Left hindlimb (tissue), 1 donor: ENCODE results near the gene C17orf75.

ENCODE experiments used
- DNase-seq: peaks from one replicate; pipeline ENCODE4 v3.0.0-alpha.2; 2018

C17orf75 gene

DNA sequence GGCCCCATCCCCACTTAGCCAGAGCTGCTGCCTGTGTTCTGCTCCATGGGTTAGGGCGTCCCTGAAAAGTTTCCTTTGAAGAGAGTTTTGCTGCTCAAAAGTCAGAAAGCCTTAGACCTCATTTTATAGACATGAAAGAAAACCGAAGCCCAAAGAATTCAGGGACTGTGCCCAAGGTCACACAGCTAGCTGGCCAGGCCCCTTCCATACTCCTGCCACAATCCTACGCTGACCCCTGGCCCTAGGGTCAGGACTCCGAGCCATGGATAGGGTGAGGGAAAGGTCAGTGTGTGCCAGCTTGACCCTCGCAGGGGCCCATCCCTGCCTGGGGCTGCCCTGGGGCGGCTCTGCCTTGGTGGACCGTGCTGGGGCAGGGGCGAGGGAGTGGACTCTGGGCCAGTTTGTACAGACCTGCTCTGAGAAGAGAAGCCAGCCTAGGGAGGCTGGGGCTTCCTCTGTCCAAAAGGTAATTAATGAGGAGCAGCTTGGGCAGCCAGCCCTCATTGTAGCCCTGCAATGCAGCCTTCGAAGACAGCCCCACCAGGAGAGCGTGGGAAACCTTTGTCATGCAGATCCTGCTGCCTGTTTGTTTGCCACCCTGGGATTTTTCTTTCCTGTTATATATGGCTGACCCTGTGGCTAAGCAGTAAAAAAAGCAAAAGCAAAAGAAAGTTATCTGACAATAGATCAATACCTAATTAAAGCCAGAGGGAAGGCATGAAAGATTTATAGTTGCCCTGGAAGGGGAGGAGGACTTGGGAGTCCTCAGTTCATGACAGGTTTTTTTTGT, 38.9 kb downstream of the C17orf75 start:
- DNase-seq: no peak

DNA sequence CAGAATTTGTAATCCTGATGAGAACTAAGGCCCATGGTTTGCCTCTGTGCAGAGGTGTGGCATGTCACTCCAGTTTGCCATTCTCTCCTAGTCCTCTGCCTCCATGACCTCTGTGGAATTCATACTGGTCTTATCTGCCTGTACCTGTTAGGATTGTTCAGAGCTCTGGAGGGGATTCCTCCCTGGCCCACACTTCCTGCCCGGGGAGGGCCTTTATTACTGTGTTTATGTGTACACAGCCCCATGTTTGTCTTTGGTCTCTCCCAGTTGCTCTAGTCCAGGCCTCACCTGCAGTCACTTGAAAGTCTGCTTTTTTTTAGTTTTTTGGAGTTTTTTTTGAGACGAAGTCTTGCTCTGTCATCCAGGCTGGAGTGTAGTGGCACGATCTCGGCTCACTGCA, 39.9 kb downstream of the C17orf75 start:
- DNase-seq: no peak

DNA sequence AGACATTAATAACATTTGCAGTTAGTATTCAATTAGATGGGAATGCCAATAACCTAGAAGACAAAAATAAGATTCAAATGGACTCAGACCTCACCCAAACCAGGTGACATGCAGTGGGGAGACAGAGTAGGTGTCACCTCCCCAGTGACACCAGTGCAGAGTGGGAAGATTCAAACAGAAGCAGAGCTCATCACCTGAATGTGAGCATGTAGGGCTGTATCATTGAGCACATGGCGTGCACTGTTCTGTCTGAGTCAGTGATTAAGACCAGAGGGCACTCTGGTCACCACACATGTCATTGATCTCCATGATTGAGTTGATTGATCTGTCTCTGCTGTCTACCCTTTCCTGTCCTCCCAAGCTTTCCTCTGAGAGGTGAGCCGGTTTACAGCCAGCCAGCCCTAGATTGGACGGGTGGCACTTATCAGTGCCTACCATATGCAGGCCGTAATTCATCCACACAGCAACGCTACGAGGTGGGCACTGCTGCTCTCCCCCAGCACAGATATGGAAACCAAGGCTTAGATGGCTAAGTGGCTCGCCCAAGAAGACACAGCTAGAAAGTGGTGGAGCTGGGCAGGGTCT, 42.3 kb downstream of the C17orf75 start:
- no peak for DNase-seq

DNA sequence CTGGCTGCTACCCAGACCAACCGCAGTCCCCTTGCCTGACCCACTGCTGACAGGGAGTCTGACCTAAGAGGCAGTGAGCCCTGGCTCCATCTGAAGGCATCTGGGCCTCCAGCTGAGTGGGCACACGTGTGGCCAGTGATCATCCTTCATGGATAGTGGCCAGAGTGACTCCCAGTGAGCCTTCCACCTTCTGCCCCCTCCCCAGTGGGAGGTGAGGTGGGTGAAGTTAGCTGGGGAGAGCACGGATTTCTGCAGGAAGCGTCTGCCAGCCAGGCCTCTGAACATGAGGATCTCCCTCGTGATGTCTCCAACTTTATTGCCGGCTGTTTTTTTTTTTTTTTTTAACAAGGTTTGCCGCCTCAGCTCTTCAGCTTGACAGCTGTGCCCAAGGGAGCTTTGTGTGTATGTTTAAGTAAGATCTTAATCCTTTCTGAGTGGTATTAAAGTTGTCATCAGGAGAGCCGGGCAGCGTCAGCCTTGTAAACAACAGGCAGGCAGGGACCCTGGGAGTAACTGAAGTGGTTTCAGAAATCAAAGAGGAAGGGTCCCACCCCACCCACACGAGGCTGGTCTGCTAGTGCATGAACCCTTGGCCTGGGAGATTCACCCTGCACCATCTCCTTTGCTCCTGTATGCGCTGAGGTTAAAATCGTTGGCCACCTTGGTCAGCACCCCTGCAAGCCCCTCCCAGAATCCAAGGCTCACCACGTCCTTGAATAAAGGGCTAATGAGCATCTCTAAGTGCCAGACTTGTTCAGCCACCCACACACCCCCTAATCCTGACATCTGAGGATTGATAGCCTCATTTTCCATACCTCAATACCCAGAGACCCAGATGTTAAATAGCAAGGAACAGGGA, 43.0 kb downstream of the C17orf75 start:
- no peak for DNase-seq

DNA sequence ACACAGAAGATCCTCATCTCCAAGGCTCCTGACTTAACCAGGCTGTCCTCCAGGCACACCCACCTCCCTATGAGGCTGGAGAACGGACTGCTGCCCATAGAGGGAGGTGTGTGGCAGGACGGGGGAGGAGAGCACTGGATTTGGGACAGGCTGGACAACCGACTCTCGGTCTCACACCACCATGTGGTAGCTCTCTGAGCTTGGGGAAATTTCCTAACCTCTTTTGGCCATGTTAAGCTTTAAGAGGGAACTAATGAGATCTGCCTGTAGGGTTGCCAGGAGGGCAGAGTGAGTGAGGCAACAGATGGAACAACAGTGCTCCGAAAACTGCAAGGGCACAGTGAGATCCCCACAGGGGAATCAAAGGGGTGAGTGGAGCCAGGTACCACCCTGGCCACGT, 43.7 kb downstream of the C17orf75 start:
- no peak for DNase-seq

DNA sequence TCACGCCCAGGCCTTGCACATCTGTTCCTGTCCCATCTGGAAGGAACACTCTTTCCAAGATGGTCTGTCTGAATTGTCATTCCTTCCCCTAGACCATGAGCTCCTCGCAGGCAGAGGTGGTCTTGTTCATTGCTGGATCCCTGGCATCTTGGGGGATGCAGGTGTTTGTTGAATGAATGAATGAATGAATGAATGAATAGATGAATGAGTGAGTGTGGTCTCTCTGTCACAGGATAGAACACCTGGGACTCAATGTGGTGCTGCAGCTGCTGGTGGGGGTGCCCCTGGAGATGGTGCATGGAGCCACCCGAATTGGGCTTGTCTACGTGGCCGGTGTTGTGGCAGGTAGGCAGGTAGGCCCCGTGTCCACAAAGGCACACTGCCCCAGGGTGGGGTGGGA, 44.1 kb downstream of the C17orf75 start:
- no peak for DNase-seq

DNA sequence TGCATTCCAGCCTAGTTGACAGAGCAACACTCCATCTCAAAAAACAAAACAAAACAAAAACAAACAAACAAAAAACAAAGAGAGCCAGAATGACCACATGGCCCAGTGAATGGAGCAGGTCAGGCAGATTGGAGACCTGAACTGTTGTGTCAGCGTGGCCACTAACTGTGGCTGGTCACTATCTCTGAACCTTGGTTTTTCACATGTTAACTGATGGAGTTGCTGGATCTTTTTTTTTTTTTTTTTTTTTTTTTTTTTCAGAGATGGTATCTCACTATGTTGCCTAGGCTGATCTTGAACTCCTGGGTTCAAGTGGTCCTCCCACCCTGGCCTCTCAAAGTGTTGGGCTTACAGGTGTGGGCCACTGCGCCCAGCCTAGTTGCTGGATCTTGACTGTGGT, 44.5 kb downstream of the C17orf75 start:
- no peak for DNase-seq

DNA sequence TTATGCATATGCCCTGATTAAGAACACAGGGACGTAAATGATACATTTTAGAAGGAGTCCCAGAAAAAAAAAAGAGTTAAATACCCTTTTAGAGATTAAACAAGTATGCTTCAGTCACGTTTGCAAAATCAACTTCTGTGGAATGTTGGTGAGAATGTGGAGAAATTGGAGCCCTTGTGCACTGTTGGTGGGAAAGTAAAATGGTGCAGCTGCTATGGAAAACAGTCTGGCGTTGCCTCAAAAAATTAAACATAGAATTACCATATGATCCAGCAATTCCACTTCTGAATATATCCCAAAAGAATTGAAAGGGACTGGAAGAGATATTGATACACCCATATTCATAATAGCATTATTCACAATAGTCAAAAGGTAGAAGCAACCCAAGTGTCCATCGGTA, 49.9 kb downstream of the C17orf75 start:
- no peak for DNase-seq

DNA sequence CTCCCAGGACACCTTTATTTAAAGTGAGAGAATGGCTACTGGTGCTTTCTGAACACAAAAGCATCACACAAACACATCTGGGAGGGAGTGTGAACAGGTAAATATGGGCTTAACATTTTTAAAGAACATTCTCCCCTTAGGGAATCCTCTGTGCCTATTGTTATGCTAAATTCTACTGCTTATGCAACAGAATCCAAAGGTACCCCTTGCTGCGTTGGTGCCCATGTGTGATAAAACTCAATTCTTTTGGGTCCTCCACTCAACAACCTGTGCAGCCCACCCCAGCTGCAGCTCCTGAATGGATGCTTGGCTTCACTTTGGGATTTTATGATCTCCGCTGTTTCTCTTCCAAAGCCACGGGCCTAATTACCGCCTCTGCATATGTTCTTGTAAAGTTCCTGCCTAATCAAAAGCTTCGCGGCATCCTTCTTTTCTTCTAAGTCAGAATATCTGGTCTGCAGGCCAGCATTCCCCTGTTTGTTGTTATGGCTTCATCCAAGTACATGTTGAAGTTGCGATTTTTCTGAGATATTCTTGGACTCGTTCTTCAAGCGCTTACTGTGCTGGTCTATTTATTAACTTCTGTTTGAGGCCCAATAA, 52.4 kb downstream of the C17orf75 start:
- no peak for DNase-seq

DNA sequence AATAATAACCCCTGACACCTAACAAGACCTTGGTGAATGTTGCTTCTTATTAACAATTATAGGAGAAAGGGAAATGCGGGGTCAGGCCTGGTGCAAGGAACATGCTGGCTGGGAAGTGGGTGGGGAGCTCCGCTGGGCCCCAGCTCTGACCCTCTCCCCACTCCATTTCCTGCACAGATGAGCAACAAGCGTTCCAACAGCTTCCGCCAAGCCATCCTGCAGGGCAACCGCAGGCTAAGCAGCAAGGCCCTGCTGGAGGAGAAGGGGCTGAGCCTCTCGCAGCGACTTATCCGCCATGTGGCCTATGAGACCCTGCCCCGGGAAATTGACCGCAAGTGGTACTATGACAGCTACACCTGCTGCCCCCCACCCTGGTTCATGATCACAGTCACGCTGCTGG, 53.4 kb downstream of the C17orf75 start:
- no peak for DNase-seq

DNA sequence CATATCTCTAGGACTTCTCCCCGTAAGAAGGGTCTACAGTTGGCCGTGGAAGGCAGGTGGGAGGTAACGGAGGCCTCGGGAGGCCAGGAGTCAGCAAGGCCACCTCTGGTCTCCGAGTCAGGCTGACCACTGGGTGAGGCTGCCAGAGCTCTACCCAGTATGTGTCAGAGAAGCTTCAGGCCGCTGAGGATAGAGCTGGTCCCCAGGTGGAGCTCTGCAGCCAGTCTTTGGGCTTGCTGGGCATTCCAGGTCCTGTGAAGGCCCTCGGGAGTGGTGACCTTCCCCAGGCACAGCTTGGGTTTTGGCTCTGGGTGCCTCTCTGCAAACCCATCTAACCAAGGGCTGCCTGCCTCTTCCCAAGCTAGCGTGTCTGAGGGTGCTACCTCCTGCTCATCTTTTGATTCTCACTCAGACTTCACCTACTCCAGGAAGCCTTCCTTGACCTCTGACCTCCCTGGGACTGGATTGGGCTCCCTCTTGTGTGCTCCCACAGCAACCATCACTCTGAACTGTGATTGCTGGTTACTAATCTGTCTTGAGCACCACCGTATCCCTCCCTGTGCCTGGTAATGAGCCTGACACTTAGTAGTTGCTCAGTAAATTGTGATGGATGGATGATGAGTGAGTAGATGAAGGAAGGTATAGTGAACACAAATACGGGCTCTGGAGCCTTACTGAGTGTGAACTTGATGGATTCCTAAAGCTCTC, 54.0 kb downstream of the C17orf75 start:
- DNase-seq: no peak

GRCh38 chr17:32286518-32286900, 55.5 kb downstream of the C17orf75 start:
- DNase-seq: no peak

DNA sequence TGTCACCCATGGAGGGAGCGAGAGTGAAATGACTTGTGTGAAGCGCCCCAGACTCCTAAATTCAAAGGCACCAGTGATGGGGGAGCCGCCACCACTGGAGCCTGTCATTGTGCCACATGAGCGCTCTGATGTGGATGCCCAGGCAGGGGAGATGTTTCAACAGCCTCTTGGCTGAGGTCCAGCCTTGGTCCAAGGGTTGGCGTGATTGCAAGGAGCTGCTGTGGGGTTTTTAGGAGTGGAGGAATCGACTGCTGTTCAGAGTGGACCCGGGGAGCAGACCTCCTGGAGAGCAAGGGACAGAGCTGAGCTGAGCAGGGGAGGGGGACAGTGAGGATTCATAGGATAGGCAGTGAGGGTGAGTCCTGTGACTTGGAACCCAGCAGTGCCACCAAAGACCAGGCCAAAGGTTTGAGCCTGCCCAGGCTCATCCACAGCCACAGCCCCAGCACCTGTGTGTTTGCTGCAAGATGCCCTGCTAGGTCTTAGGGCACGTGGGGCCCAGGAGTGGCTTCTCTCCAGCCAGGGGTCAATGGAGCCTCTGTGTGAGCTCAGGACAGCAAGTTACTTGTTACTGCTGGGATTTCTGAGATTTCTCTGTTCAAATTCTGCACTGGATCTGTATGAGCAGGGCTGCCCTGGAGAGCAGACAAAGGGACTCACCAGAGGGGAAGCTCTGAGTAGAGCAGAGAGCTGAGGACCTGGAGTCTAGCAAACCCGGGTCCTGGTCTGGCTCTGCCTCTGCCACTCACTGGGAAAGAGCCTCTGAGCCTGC, 56.0 kb downstream of the C17orf75 start:
- DNase-seq: no peak

DNA sequence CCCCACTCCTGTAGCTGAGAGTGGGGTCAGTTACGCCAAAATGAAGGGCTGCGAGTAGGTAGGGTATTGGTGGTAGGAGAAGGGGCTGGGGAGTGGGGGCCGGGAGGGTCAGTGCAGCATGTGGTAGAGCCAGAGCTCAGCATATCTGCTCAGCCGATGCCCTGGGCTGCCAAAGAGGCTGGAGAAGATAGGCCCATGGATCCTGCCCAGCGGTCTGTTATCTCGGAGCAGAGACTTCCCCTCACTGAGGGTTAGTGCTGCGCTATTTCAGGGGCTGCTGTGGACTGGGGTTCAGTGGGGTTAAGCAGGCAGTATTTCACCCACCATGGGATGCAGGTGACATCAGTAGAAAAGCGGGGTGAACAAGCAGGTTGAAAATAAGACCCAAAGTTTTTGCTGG, 56.7 kb downstream of the C17orf75 start:
- no peak for DNase-seq

- no peak for DNase-seq
Observed at GRCh38 chr17:32283745-32284201, 58.2 kb downstream of the C17orf75 start.

DNA sequence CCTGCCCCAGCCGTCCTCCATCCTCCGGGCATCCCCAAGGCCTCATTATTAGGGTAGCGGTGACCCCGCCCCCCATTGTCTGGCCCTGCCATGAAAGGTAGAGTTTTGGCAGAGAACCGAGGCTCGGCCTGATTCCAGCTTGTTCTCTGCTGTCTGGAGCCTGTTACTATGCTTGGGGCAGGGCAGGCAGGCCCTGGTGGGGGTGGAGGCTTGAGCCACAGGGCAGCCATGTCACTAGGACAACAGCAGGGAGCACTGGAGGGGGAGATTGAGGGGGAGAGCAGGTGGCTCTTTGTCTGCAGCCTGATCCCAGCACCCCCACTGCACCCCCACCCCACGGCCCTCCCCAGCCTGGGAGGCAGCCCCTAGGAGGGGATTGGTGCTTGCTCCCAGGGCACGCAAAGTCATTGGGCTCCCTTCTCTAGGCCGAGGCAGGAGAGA, 60.9 kb downstream of the C17orf75 start:
- no peak for DNase-seq

DNA sequence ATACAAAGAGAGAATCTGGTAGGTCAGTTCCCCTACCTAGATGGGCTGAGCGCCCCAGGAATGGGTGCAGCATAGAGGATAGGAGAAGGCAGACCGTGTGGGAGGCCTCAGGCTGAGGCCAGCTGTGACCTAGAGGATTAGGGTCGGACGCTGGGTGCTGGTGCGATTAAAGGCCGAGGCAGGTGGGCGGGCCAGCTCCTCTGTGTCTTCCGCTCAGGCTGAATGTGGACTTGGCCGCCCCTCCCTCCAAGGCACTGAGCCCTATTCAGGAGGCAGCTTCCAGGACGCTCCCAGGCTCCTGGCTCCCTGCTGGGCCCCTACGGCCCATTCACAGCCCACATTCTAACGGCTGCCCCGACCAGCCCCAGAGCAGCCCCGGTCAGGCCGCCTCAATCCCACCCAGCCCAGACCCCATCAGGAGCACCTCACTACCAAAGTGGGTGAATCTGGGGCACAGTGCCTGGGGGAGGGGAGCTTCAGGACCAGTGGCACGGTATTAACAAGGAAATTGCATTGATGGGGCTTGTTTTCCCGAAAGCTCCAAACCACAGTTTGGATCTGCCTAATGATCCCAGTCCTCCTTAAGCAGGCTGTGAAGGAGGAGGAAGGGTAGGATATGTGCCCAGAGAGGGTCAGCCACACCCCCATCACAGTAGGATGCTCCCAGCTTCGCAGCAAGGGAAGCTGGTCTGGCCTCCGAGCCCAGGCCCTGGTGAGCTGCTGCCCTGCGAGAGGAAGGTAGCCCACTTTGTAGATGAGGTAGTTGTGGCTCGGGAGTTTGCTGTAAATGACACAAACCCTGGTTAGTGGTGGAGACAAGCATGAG, 61.9 kb downstream of the C17orf75 start:
- DNase-seq: no peak

GRCh38 chr17:32278815-32279214, 63.2 kb downstream of the C17orf75 start:
- DNase-seq: no peak
